Cardiac septum (tissue), 1 donor: Measurements from ENCODE around the gene ARHGAP32. TPM values are rescaled to one million over a fixed set of nuclear protein-coding genes. Genes with fewer than 3 reads are reported as not detected.
"Not testable (repeated sequence)": the region's sequence is repeated elsewhere in the genome, so short reads cannot be mapped to it uniquely, and the experiment has no call there.

Experiments
- DNase-seq: peaks from one replicate; pipeline ENCODE4 v3.0.0-alpha.2; 2020; ENCODE audit warnings: low spot score
- intact Hi-C: fragments of 100-400 bp; cut with DNase I; formaldehyde crosslinking; loops from one replicate; pipeline ENCODE4 v1.14.0; 2022
- total RNA-seq: library from RNA; stranded (reverse); fragmentation: NEBNext Ultra II Directional; extraction: Animal tissue kit (Norgen Biotek cat#: 25700); gene quantifications from one replicate; pipeline ENCODE4 v1.2.1, GENCODE V29; 2021
- donor health status: DM: no; HTN: no; CAD: no.

ARHGAP32 gene
- total RNA-seq, 1 donor from 2014 or later, result 4.1 TPM

DNA sequence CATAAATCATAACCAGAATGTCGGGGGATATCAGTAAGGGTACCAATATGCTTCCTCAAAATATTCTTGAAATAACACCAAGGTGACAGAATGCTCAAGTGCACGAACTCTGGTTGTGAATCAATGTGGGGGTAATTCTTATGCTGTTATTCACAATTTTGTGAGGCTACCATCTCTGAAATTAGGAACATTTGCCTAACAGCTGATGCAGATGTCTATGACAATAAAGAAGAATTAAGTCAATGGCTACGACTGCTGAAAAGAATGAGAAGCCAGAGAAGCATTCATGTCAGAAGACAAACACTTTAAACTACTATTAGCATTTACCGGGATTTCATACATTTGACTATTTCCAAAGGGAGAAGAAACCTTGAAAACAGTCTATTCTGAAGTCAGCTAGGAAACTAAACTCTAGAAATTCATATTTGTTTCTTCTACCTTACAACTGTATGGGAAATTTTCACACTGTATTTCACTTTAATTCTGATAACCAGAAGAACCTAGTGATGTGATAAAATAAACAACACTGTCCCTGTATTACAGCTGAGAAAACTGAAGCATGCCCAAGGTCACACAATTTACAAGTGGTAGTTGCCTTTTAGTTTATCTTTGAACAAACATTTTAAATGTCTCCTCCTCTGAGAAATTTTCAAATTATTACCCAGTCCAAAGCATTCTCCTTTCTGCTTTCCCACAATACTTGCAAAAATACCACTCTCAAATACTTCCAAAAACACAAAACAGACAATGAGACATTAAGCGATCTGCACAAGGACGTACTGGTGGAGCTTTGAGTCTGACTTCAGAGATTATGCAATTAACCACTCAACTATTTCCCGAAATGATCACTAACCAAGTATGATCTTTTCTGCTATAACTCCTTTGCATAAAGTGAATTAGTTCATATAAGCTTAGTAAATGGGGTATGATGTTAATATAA lies 18.0 kb upstream of the ARHGAP32 start:
- DNase-seq, result no peak
- intact Hi-C loops, result no loop called here

DNA sequence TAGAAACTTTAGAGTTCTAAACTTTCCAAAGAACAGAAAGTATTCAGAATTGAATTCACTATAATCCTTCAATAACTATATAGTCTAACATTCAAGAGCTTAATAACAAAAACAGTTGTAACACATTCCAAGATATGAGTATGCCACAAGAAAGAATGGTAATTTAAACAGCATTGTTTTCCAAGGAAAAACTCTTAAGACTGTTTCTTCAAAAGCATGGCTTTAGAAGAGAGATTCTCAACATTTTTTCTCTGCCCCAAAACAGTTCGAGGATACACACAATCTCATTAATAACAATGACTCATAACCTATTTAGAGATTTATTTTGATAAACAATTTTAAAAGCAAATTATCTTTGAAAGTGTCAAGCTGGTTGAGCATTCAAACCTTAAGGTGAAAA lies 16.7 kb upstream of the ARHGAP32 start:
- no peak for DNase-seq
- intact Hi-C loops, result no loop called here

DNA sequence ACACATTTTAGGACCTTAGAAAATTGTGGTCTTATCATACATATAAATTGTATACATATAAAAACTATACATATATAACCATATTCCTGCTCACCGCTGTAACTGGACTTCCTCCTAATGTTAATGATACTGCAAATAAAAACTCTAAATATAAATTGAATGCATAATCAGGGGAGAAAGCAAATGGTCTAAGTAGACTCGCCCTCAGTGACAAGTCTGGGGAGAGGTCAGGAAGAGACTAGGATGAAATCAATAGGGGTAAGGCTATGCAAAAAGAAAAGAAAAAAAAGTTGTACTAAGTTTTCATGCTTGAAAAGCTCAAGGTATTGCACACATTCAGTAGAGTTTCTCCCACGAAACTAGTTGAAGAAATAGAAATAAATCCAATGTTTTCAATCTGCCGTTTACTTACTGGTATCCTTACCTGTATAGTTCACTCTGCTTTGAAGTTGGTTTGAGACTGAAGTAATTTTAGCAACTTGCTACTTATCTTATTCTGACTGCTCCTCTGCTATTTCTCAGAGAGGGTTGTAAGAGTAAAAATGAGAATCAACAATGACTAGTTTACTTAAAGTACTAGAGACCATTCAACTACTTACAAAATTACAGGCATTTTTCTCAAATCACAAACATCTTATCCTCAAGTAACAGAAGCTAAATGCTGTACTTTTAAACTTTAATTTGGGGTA lies 12.2 kb upstream of the ARHGAP32 start:
- no peak for DNase-seq

DNA sequence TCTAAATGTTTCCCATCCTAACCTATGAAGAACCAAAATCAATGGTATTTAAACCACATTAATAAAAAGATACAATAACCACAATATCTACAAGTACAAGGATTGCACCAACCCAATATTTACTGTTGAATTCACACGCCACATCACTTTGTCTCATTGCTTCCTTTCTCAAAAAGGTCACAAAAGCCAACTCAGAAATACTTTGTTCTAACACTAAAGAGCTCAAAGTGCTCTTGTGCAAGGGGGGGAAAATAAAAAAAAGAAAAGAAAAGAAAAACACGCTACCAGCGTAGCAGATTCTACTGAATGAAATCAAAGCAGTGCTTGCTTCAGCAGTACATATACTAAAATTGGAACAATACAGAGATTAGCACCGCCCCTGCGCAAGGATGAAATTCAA lies 10.5 kb upstream of the ARHGAP32 start:
- intact Hi-C loops, result no loop called here
- no peak for DNase-seq

More for the DNA sequence above, 12.2 kb upstream of the ARHGAP32 start:
- intact Hi-C loops, result no loop called here

DNA sequence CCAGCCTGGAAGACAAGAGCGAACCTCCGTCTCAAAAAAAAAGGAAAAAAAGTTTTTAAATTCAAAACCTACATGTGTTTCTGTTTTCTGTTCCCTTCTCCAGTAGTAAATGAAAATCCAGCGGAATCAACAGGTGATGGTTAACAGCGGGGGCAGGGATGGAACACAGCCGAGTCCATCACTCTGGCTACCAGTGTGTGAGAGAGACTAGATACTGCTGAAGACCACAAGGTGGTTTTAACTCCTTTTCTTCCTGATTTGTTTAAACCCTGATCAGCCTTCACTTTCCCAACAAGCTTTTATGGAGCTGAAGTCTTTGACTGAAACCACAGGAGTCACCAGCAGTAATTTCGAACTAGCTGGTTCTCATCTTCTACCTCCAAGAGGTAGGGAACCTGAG lies 3.6 kb upstream of the ARHGAP32 start:
- DNase-seq, result no peak

DNA sequence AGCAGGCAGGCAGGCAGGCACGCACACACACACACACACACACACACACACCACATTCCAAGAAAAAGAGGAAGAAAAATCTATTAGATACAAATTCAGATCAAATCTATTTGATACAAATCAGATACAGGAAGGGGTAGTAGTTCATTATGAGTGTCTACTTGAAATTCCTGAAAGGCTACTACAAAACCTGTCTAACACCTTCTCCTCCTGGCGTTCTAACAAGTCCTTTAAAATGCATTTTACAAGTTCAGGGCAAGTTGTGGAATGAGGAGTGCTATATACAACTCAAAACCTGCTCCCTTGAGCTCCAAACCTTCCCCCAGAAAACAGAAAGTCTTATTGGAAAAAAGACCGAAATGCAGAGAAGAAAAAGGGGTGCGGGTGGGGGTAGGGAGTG lies 476 bp downstream of the ARHGAP32 start:
- intact Hi-C loops, result no loop called here

More for the DNA sequence above, 3.6 kb upstream of the ARHGAP32 start:
- intact Hi-C loops, result no loop called here

DNA sequence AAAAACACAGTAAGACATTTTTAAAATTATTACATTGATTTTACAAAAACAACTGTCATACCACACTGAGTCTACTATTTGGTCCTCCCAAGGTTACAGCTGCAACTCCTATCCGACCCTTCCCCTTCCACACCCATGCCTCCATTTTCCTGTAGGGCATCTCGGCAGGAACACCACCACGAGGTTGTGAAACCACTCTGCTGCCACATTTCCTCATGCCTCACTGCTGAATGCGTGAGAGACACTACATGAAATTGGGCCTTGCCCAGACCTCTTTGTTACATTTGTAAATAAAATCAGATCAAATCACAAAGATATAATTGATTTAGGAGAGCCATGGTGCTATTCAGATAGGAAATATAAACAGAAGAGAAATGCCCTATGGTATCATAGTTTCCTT lies 2.0 kb downstream of the ARHGAP32 start:
- intact Hi-C loops, result no loop called here

More for the DNA sequence above, 476 bp downstream of the ARHGAP32 start:
- no peak for DNase-seq

DNA sequence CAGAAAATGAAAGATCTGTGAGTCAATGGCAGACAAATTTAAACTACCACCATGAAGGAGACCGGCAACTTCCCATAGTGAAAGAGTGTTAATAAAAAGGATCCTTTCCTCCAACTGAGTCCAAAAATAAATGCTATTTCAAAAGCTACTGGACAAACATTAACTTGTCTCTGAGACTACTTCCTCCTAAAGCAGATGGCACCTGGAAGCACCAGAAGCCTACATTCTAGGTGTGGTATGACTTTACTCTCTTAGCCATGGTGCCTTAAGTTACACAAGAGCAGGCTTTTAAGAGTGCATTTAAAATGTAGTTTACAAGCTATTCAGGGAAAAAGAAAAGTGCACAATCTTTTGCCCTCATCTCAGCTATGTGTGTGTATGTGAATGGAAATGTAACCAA lies 2.5 kb downstream of the ARHGAP32 start:
- no peak for DNase-seq
- intact Hi-C loops, result no loop called here

More for the DNA sequence above, 2.0 kb downstream of the ARHGAP32 start:
- no peak for DNase-seq

DNA sequence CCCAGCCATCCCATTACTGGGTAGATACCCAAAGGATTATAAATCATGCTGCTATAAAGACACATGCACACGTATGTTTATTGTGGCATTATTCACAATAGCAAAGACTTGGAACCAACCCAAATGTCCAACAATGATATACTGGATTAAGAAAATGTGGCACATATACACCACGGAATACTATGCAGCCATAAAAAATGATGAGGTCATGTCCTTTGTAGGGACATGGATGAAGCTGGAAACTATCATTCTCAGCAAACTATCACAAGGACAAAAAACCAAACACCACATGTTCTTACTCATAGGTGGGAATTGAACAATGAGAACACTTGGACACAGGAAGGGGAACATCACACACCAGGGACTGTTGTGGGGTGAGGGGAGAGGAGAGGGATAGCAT lies 7.0 kb downstream of the ARHGAP32 start:
- DNase-seq, intact Hi-C loops: not testable (repeated sequence)

DNA sequence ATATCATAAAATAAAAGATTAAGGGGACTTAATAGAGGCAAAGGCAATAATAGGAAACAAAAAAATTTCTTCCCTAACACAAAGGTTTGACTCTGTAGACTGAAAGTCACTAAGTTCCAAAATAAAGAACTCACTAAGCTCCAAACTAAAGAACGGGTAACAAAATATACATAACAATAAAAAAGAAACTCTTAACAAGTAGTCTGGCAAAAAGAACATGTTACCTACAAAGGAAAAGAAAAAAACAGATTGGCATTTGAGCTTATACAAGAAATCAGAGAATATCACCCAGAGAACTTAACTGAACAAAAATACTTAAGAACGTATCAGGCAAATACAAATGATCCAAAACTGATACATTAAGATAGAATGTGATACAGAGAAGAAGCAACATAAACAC lies 7.5 kb downstream of the ARHGAP32 start:
- intact Hi-C loops, result no loop called here
- DNase-seq, result no peak

DNA sequence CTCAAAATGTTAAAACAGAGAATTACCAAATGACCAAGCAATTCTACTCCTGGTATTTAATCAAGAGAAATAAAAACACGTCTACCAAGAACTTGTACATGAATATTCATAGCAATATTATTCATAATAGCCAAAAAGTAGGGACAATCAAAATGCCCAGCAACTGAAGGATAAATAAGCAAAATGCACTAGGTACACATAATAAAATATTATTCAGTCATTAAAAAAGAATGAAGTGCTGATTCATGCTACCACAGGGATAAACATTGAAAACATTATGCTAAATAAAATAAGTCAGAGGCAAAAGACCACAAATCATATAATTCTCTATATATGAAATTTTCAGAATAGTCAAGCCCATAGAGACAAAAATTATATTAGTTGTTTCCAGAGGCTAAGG lies 24.8 kb downstream of the ARHGAP32 start:
- intact Hi-C loops, result no loop called here
- DNase-seq, result no peak

DNA sequence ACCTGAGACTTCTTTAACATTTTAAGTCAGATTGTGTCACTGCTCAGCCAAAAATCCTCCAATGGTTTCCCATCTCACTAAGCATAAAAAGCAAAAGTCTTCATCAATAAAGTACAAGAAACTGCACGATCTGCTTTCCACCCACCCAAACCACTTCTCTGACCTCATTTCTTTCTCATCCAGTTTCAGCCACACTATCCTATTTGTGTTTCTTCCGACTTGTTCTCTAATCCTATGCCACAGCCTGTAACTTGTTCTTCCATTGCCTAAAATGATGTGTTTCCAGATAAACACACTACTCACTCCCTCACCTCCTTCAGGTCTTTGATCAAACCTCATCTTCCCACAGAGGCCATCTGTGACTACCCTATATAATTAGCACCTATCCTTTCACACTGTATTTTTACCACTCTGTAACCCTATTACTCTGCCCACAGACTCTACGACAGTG lies 28.4 kb downstream of the ARHGAP32 start:
- intact Hi-C loops, result no loop called here
- no peak for DNase-seq

DNA sequence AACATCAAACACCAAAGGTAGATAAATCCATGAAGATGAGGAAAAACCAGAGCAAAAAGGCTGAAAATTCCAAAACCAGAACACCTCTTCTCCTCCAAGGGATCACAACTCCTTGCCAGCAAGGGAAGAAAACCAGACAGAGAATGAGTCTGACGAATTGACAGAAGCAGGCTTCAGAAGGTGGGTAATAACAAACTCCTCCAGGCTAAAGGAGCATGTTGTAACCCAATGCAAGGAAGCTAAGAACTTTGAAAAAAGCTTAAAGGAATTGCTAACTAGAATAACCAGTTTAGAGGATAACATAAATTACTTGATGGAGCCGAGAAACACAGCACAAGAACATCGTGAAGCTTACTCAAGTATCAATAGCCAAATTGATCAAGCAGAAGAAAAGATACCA lies 35.0 kb downstream of the ARHGAP32 start:
- intact Hi-C loops, DNase-seq: not testable (repeated sequence)

DNA sequence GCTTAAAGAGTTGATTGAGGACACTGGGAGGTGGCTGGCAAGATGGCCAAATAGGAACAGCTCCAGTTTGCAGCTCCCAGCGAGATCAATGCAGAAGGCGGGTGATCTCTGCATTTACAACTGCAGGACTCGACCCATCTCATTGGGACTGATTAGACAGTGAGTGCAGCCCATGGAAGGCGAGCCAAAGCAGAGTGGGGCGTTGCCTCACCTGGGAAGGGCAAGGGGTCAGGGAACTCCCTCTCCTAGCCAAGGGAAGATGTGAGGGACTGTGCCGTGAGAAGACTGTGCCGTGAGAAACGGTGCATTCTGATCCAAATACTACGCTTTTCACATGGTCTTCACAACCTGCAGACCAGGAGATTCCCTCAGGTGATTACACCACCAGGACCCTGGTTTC lies 36.4 kb downstream of the ARHGAP32 start:
- no peak for DNase-seq

DNA sequence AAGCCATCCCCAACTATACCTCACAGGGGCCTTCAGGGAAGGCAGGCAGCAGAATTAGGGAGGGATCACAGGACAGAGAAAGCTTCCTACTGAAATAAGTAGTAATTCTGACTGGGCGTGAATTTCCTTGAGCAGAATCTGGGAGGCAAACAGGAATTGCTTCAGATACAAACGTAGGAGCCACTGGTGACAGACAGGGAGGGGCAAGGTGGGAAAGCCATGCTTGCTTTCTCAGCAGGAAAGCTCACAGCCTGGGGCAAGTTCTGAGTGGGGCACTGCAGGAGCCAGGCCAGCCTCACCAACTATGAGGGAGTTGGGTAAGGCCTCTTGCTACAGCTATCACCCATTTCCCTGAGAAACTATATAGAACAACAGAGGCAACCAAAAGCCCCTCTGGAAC lies 43.6 kb downstream of the ARHGAP32 start:
- intact Hi-C loops, result no loop called here
- no peak for DNase-seq

More for the DNA sequence above, 36.4 kb downstream of the ARHGAP32 start:
- intact Hi-C loops, result no loop called here

DNA sequence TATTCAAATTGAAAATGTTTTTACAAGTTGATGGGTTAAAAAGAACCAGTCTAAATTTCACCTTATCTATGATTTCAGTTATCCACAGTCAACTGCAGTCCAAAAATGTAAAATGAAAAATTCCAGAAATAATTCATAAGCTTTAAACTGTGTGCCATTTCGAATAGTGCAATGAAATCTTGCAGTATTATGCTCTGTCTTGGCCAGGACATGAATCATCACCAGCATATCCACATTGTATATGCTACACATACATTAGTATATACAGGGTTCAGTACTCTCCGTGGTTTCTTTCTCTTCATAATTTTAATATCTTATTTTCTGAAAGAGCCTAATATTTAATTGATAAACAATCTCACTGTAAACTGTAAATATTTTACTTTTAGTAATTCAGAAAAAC lies 45.9 kb downstream of the ARHGAP32 start:
- DNase-seq, result no peak
- intact Hi-C loops, result no loop called here

DNA sequence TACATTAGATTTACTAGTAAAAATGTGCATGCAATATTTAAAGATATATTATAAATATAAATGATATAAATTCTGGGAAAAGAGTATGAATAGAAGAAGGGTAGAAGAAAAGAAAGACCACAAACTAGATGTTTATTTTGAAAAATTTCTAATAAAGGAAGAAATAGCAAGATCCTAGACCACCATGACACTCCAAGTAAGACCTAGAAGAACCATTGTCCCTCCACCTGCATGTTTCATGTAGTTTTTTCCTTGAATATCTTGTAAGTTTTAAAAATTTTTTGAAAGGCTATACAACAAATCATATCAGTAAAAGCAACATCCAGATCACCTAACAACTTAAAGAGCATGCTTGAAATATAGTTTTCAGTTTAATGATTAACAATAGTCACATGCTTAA lies 46.8 kb downstream of the ARHGAP32 start:
- intact Hi-C loops, result no loop called here
- no peak for DNase-seq

DNA sequence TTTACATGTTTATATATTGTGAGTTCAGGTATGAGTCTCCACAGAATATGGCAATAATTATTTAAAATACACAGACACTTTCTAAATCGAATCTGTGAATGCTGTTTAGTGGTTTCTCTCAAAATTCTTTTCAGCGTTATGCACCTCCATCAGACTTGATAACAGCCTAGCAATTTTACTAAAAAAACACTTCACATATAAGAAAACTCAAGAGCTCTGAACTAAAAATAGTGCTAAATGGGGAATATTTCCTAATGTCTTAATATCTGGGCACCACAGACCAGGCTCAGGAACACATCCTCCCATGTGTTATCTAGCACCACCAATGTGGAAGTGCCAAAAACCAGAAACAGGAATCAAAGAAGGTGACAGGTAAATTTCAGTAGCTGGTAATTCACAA lies 47.9 kb downstream of the ARHGAP32 start:
- intact Hi-C loops, result no loop called here
- DNase-seq, result no peak

DNA sequence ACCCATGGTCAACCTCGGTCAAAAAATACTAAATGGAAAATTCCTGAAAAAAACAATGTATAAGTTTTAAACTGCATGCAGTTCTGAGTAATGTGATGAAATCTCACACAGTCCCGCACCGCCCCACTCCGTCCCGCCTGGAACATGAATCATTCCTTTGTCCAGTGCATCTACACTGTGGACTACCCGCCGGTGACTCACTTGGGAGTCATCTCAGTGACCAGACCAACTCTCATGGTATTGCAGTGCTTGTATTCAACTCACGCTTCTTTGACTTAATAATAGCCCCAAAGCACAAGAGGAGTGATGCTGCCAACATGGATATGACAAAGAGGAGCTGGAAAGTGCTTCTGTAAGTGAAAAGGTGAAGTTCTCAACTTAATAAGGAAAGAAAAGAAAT lies 48.8 kb downstream of the ARHGAP32 start:
- DNase-seq, result no peak
- intact Hi-C loops, result no loop called here

DNA sequence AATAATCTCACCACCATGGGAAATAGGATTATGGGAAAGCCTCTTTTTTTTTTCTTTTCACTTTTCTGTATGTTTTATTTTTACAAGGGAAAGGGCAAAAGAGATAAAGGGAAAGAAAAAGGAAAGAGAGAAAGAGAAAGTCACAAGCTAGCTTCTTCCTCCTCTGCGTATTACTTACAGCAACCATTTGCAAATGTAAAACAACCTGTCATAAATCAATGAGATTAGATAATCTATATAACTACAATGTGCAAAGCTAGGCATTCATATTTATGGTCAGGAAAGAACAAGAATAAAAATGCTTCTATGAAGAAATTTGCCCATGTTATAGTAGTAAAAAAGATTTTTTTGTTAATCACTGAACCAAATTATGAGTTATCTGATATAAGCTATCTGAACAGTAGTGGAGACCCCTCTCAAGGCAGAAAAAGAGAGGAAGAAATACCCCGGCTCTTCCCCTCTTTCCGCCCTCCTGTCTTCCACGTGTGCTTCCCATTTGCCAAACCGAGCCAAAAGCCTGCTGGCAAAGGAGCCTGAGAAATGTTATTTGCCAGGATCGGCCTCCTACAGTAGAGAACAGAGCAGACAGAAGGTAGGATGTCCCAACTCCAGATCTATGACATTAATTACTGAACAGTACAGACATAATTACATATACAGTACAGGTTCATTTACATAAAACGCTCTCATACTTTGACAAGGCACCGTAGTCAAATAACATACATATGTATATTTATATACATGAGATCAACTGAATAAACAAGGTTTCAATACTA lies 50.2 kb downstream of the ARHGAP32 start:
- intact Hi-C loops, result no loop called here

More for the DNA sequence above, 50.2 kb downstream of the ARHGAP32 start:
- DNase-seq, result no peak
